ENCODE measurements around the gene L1CAM.

Gene L1CAM

DNA sequence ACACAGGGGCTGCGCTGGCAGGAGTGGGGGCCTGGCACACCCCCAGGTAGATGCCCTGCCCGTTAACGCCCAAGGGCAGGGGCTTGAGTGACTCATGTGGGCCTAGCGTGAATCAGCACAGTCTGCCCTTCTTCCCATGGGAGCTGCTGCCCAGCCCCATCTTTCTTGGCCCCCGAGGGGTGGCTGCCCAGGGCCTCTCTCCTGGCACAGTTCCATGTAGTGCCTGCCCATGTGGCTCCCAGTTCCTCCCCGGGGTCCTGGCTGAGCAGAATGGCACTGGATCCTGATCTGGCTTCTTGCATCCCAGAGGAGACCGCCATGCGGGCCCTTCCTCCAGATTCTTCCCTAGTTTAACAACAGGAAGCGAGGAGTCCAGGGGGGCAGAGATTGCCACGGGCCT lies 16.4 kb upstream of the L1CAM start:
- DNase-seq (ENCODE audit: low read depth), result no peak

GRCh38 chrX:153901753-153902140 lies 15.8 kb upstream of the L1CAM start:
- DNase-seq (ENCODE audit: low read depth), result no peak

GRCh38 chrX:153900831-153901752 lies 15.1 kb upstream of the L1CAM start:
- DNase-seq (ENCODE audit: low read depth), result peak; percentile 42

GRCh38 chrX:153897899-153898298 lies 11.9 kb upstream of the L1CAM start:
- DNase-seq (ENCODE audit: low read depth), result no peak

DNA sequence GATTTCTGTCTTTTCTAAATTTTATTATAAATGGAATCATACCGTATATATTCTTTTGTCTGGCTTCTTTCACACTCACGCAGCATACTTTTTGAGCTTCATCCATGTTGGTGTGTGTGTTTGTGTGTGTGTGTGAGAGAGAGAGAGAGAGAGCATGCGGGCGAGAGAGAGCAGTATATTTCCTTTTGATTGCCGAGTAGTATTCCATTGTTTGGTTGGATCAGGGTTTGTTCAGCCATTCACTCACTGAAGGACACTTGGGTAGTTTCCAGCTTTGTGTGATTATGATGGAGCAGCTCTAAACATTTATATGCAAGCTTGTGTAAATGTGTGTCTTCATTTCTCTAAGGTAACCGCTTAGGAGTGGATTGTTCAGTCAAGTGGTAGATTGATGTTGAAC lies 3.1 kb upstream of the L1CAM start:
- DNase-seq (ENCODE audit: low read depth), result no peak

DNA sequence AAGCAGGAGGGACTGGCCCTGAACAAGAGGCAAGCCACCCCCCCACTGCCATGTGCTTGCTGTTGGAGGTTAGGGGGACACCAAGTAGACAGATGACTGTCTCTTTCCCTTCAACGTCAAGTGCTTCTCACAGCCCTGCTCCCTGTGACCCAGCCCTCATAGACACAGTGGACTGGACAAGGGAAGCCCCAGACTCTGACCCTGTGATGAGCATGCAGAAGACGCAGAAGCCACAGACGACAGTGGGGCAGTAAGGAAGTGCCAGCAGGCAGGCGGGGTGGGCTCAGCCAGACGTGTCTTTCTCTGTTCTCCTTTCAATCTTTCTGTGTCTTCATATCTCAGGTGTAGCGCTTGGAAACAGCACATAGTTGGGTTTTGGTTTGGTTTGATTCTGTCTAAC lies 2.4 kb upstream of the L1CAM start:
- DNase-seq (ENCODE audit: low read depth), result no peak

- no peak for DNase-seq (ENCODE audit: low read depth)
Observed at GRCh38 chrX:153887385-153887784, 1.4 kb upstream of the L1CAM start.

- DNase-seq (ENCODE audit: low read depth), result no peak
Observed at GRCh38 chrX:153886915-153887314, 942 bp upstream of the L1CAM start.

DNA sequence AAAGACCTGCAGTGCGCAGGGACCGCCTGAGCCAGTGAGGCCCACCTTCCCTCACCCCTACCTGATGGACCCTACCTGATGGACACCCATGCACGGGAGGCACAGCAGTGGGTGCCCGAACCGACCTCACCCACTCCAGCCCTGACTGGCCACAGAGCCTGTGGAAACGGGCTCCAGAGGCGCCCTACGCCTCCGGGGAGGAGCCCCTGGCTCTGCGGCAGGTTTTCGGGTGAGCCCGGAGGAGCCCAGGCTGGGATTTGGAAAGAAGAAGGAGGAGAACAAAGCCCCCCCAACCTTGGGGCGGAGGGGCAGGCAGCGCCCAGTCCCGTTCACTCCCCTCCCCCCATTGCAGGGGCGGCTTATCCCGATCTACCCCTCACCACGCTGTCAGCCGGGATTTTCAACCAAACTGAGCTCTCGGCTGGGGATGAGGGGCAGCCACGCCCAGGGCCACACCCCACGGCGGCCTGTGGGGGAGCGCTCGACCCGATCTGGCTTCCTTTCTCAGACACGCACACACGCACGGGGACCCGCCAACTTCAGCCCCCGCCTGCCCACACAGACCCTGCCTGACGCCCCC lies 675 bp downstream of the L1CAM start:
- DNase-seq (ENCODE audit: low read depth), result no peak

DNA sequence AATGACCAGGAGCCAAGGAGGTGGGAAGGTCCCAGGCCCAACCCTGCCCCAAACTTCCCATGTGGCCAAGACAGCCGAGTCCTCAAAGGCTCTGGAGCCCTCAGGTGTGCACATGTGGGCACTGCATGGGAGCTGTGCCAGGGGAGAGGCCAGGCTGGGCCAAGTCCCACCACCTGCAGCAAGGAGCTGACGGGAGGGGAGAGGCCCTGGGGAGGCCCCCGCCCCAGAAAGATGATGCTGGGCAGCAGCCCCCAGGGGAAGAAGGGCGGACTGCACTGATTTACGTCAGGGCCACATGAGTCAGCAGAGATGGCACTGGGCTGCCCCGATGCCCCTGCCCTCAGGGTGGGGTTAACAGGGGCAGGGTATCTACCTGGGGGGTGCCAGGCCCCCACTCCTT lies 1.4 kb downstream of the L1CAM start:
- DNase-seq (ENCODE audit: low read depth), result no peak

GRCh38 chrX:153884136-153884535 lies 1.8 kb downstream of the L1CAM start:
- DNase-seq (ENCODE audit: low read depth), result no peak

DNA sequence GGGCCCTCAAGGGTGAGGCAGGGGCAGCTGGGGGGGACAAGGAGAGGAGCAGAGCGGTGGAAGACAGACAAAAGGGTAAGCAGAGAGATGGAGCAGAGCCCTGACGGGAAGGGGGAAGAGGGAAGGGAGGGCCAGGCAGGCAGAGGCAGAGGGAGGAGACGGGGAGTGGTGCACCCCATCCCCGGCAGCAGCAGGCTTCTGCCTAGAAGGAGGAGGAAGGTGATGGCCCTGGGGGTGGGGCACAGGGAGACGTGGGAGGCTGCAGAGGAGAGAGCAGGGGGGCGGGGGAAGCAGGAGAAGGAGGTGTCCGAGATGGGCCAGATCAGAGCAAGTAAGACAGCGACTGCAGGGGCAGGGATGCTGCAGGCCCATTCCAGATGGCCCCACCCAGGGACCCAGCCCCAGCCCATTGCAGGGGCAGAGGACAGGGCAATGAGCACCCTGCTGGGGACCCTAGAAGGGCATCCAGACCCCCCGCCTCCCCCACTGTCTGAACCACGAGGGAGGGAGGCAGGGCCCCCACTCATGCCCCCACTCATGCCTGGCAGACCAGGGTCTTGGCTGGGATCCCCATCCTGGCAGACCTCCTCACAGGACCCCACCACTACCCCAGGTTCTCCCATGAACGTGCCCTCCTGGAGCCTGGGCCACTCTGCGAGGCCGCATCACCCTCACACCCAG lies 2.7 kb downstream of the L1CAM start:
- DNase-seq (ENCODE audit: low read depth), result no peak

- no peak for DNase-seq (ENCODE audit: low read depth)
Observed at GRCh38 chrX:153882557-153882956, 3.4 kb downstream of the L1CAM start.

DNA sequence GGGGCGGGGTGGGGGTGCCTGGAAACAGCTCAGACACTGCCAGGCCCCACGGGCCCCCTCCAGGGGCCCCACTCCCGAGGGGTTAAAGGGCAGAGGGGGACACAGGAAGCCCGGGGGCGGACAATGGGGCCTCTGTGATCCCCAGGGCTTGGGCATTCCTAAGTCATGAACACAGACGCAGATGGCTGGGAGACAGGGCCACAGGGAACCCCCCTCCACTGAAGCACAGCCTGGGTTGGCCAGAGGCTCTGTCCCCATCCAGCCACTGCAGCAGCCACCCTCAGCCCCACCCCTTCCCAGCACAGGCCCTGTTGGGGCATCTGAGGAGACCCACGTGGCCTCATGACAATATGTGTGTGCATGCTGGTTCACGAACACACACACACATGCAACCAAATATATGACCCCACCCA lies 3.9 kb downstream of the L1CAM start:
- DNase-seq (ENCODE audit: low read depth), result no peak

GRCh38 chrX:153881281-153881680 lies 4.7 kb downstream of the L1CAM start:
- DNase-seq (ENCODE audit: low read depth), result no peak

- no peak for DNase-seq (ENCODE audit: low read depth)
Observed at GRCh38 chrX:153880440-153880815, 5.5 kb downstream of the L1CAM start.

DNA sequence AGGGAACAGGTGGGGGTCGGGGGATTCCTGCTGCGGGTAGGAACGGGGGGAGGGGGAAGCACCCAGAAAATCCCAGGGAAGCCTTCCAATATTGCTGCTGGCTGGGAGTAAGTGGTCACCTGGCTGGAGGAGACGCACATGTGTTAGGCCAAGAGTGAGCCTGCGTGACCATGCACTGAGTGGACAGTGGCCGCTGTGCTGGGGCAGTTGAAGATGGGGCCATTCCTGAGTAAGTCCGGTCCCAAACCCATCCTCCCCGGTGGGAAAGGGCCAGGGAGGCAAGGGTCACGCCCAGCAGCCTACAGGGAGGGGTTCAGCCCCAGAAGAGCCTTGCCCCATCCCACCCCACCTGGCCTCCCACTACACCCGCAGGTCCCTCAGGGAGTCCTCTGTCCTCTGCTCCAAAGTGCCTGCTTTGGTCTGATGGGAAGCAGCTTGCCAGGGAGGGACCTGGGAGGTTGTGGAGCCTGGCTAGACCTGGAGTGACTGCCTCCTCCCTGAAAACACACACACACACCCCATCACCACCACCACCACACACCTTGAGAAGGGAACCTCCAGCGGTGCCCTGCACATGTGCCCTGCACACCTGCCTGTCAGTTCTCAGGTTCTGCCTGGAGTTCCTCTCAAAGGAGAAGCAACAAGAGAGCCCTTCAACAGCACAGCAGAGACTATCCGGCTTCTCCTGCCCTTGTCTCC lies 6.1 kb downstream of the L1CAM start:
- no peak for DNase-seq (ENCODE audit: low read depth)

DNA sequence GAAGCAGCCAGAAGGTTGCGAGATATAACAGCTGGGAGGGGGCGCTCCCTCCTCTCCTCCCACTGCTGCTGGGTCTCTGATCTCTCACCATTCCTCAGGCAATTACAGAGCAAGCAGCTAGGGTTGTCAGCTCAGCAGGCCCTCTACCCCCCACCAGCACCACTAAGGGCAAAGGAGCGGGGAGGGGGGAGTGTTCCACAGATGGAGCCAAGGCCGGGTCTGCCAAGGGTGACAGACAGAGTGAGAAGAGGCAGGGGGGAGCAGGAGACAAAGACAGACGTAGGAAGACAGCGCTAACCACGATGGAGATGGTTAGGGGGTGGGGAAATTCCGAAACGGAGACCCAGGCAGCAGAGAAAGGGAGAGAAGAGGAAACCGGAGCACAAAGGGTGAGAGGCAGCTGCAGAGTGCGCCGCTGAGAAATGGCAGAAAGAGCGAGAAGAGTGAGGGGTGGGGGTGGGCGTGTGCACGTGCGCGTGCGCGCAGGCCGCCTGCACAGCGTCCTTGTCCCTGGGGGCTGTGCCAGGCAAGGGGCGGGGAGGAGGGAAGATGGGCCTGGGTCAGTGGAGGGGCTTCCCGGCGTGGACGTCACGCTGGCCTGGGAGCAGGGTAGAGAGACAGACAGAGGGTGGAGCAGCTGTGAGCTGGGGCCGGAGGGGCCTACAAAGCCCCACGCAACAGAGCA lies 6.9 kb downstream of the L1CAM start:
- no peak for DNase-seq (ENCODE audit: low read depth)

DNA sequence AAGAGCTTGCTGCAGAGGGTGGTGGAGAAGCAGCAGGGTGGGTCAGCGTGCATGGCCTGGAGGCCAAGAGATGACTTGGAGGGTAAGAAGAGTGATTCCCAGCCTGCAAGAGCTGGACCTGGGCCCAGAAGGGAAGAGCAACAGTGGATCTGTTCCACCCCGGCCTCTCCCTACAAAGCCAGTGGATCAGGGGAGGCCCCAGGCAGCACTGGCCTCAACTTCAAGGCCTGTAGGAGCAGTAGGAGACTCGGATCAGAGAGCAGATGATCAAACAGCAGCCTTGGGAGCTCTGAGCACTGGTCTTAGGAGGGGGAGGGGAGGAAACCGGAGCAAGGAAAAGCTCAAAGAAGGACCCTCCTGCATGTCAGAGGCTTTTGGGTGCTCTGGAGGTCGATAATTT lies 7.6 kb downstream of the L1CAM start:
- DNase-seq (ENCODE audit: low read depth), result no peak

DNA sequence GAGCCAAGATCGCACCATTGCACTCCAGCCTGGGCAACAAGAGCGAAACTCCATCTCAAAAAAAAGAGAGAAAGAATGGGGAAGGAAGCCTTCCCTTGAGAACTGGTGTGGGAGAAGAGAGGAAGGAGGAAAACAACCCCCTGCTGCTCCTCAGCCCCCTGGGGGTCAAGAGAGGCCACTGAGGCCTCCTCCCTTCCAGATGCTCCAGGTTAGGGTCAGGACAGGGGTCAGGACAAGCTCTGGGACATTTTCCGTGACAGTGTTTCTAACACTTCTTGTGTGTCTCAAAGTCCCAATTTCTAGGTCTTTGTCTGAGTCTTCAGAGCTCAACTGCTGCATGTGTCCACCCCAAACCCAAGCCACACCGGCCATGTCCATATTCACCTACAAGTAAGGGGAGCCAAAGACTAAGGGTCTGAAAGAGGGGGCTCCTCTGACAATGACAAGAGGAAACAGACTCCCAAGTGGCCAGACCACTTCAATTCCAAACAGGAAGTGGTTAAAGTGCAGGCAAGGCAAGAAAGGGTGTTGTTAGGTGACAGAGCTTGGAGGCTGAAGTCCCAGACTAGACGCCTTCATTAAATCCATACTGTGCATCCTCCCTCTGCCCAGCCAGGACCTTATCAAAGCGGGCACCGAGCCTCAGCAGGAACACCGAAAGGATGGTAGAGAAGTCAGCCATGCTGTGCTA lies 8.3 kb downstream of the L1CAM start:
- DNase-seq (ENCODE audit: low read depth), result no peak

DNA sequence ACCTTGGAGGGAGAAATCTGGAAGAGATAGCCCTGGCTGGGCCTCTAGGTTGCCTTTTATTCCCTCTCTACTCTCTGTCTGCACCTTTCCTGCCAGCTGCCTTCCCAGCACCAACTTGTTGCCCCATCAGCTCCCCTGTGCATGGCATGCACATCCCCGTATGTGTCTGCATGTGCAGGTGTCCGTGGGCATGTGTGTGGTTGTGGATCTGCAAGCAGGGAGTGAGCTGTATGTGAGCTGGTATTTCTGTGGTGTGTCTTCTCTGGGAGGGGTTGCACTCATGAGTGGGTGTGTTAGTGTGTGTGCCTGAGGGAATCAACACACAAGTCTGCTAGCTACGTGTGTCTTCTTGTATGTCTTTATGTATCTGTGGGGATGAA lies 9.9 kb downstream of the L1CAM start:
- no peak for DNase-seq (ENCODE audit: low read depth)

Data from activated T-cell treated with anti-CD3 and anti-CD28 coated beads for 1 hour (primary cell).